Ascending aorta (tissue), 2 donors: ENCODE measurements around the gene PCMT1. TPM values are rescaled to one million over a fixed set of nuclear protein-coding genes. Genes with fewer than 3 reads are reported as not detected.
"Not testable (repeated sequence)": the region's sequence is repeated elsewhere in the genome, so short reads cannot be mapped to it uniquely, and the experiment has no call there.

ENCODE experiments used
- DNase-seq, 2 donors: peaks; one replicate each; pipeline ENCODE4 v3.0.0-alpha.2; 2019; ENCODE audit warnings: low spot score in 2 of 2
- H3K27ac ChIP-seq, 2 donors: fragments of 200-600 bp; sonication (generic); one replicate each; pipeline ENCODE4 v1.5.1; 2016 to 2017; ENCODE audit warnings: mild to moderate bottlenecking in 1 of 2
- H3K27me3 ChIP-seq: fragments of 200-600 bp; sonication (generic); one replicate; pipeline ENCODE4 v1.5.1; 2017
- H3K36me3 ChIP-seq, 2 donors: fragments of 200-600 bp; sonication (generic); one replicate each; pipeline ENCODE4 v1.5.1; 2016
- H3K4me1 ChIP-seq, 2 donors: fragments of 200-600 bp; sonication (generic); one replicate each; pipeline ENCODE4 v1.5.1; 2016 to 2017; ENCODE audit warnings: mild to moderate bottlenecking in 1 of 2
- H3K4me3 ChIP-seq, 2 donors: fragments of 200-600 bp; sonication (generic); one replicate each; pipeline ENCODE4 v1.5.1; 2016 to 2017; ENCODE audit warnings: mild to moderate bottlenecking in 1 of 2
- H3K9me3 ChIP-seq, 2 donors: fragments of 200-600 bp; sonication (generic); one replicate each; pipeline ENCODE4 v1.5.1; 2016
- intact Hi-C: fragments of 100-400 bp; cut with DNase I; formaldehyde crosslinking; loops from one replicate; pipeline ENCODE4 v1.15.1; 2023
- total RNA-seq: library from RNA; depleted of rRNA; stranded (reverse); fragments of >200 nt; gene quantifications from one replicate; pipeline ENCODE4 v1.1.0, GENCODE V29; 2016
- TF ChIP-seq, protein P1 (sequence below), 3 experiments: fragments of 200-600 bp in 2 of 3; fragments of 450-650 bp in 1 of 3; sonication (generic) in 2 of 3; IDR thresholded peaks; one replicate each; pipeline ENCODE4 v1.5.1; 2016 to 2019; ENCODE audit warnings: antibody characterized with exemption in 3 of 3, mild to moderate bottlenecking in 1 of 3, moderate library complexity in 1 of 3

The PCMT1 gene
- total RNA-seq, 1 donor from 2014 or later: 23.5 TPM

DNA sequence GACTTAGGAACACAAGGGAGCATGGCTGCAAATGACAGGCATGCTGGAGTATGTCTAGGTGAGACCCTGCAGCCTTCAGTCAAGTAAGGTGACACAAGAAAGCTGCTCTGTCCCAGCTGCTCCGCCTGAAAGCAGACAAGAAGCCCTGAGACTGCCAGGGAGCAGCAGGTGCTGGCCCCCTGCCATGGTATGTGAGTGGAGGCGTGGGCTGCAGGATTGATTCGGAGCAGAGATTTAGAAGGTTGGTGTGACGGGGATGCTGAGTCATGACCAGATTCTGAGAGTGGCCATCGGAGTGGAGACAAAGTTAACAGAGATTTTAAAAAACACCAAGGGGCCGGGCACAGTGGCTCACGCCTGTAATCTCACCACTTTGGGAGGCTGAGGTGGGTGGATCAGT, 96.8 kb downstream of the PCMT1 start:
- H3K27ac ChIP-seq: no peak overlapping the region
- no peaks in the 10 kb centered on the region for H3K36me3 ChIP-seq
- no peak for DNase-seq
- no peak overlapping the region for H3K4me3 ChIP-seq
- H3K4me1 ChIP-seq: peaks cover 0 to 5% of the 10 kb centered on the region in 2 donors
- TF ChIP-seq, protein P1, sequence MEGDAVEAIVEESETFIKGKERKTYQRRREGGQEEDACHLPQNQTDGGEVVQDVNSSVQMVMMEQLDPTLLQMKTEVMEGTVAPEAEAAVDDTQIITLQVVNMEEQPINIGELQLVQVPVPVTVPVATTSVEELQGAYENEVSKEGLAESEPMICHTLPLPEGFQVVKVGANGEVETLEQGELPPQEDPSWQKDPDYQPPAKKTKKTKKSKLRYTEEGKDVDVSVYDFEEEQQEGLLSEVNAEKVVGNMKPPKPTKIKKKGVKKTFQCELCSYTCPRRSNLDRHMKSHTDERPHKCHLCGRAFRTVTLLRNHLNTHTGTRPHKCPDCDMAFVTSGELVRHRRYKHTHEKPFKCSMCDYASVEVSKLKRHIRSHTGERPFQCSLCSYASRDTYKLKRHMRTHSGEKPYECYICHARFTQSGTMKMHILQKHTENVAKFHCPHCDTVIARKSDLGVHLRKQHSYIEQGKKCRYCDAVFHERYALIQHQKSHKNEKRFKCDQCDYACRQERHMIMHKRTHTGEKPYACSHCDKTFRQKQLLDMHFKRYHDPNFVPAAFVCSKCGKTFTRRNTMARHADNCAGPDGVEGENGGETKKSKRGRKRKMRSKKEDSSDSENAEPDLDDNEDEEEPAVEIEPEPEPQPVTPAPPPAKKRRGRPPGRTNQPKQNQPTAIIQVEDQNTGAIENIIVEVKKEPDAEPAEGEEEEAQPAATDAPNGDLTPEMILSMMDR (IDR thresholded peaks at IDR 0.05): no peak
- H3K27me3 ChIP-seq: no peaks in the 10 kb centered on the region
- H3K9me3 ChIP-seq: no peaks in the 10 kb centered on the region
- intact Hi-C loops: no loop called here

DNA sequence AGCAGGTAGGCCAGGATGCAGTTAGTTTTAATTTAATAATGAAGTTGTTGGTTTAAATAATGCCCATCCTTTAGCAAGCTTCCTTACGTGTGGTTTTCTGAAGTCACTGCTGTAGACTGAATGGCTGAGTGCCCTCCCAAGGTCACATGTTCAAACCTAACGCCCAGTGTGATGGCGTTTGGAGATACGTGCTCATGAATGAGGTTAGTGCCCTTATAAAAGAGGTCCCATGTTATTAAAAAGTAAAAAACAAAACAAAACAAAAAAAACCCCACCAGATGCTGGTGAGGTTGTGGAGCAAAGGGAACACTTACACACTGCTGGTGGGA, 98.4 kb downstream of the PCMT1 start:
- Histone ChIP-seq H3K36me3 (no peaks in the 10 kb centered on the region), H3K4me1 (peaks cover 0 to 5% of the 10 kb centered on the region in 2 donors), H3K27ac (no peak overlapping the region), H3K27me3 (no peaks in the 10 kb centered on the region), H3K4me3 (no peak overlapping the region), H3K9me3 (no peaks in the 10 kb centered on the region)
- DNase-seq: no peak
- intact Hi-C loops: no loop called here
- TF ChIP-seq, protein P1 (IDR thresholded peaks at IDR 0.05): no peak

DNA sequence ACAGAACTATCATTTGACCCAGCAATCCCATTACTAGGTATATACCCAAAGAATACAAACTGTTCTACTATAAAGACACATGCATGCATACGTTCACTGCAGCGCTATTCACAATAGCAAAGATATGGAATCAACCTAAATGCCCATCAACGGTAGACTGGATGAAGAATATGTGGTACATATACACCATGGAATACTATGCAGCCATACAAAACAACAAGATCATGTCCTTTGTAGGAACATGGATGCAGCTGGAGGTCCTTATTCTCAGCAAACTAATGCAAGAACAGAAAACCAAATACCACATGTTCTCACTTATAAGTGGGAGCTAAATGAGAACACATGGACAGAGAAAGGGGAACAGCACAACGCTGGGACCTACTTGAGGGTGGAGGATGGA, 98.8 kb downstream of the PCMT1 start:
- intact Hi-C loops, DNase-seq: not testable (repeated sequence)

DNA sequence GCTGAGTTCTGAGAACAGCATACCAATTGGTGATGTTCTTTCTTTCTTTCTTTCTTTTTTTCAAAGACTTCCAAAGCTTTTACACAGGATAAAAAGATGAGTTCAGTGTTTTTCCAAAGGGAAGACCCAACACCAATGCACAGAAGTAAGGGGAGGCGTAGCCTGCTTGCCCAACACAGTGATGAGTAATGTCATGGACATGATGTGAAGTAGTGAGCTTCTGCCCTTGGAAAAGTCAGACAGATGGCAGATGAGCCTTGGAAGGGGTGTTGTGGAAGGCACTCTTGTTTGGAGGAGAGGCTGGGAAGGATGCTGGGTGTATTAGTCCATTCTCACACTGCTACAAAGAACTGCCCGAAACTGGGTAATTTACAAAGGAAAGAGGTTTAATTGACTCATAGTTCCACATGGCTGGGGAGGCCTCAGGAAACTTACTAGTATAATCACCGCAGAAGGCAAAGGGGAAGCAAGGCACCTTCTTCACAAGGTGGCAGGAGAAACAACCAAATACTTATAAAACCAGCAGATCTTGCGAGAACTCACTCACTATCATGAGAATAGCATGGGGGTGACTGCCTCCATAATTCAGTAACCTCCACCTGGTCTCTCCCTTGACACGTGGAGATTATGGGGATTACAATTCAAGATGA, 102.0 kb downstream of the PCMT1 start:
- Histone ChIP-seq H3K27me3 (no peaks in the 10 kb centered on the region), H3K36me3 (no peaks in the 10 kb centered on the region), H3K9me3 (no peaks in the 10 kb centered on the region), H3K27ac (no peak overlapping the region), H3K4me1 (peaks cover 0 to 5% of the 10 kb centered on the region in 2 donors), H3K4me3 (no peak overlapping the region)
- no peak for DNase-seq
- TF ChIP-seq, protein P1 (IDR thresholded peaks at IDR 0.05): no peak
- intact Hi-C loops: no loop called here

More for the DNA sequence above, 98.8 kb downstream of the PCMT1 start:
- H3K4me3 ChIP-seq, H3K4me1 ChIP-seq, H3K27ac ChIP-seq, H3K9me3 ChIP-seq, H3K36me3 ChIP-seq, H3K27me3 ChIP-seq: not testable (repeated sequence)

DNA sequence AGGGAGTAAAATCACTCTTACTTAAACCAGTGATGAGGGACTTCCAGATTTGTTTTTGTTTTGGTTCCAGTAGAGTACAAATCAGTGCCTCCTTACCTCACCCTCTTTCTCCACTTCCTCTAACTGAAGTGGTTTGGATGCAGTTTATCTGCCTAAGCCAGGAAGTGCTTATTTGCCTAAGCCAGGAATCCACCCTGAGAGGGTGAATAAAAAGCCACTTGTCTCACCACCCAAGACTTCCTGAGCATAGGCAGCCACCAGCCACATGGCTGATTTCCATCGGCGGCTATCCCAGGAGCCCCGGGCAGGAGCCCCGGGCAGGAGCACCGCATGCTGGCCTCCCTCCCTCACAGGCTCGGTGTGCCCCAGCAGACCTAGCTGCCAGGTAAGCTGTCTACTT, 102.6 kb downstream of the PCMT1 start:
- no peak for DNase-seq
- intact Hi-C loops: no loop called here
- TF ChIP-seq, protein P1 (IDR thresholded peaks at IDR 0.05): no peak
- Histone ChIP-seq H3K4me1 (peaks cover 0 to 2% of the 10 kb centered on the region in 2 donors), H3K36me3 (no peaks in the 10 kb centered on the region), H3K4me3 (no peak overlapping the region), H3K27me3 (no peaks in the 10 kb centered on the region), H3K9me3 (no peaks in the 10 kb centered on the region), H3K27ac (no peak overlapping the region)

DNA sequence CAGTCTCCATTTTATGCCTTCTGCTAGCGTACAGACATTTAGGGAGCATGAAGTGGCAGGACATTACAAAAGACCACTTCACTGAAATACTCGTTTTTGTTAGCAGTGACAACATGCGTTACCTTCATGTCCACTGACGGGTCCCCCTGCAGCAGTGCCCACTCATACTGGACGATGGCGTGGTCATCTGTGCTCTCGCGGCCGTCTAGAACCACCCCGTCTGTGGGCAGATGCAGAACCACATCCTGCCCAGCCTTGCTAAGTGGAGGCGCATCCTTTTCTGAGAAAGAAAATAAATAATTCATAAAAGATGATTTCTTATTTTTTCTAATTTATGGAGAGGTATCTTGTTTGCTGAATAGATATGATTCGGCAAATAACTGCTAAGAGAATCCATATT, 103.3 kb downstream of the PCMT1 start:
- intact Hi-C loops: no loop called here
- H3K27ac ChIP-seq: no peak overlapping the region

DNA sequence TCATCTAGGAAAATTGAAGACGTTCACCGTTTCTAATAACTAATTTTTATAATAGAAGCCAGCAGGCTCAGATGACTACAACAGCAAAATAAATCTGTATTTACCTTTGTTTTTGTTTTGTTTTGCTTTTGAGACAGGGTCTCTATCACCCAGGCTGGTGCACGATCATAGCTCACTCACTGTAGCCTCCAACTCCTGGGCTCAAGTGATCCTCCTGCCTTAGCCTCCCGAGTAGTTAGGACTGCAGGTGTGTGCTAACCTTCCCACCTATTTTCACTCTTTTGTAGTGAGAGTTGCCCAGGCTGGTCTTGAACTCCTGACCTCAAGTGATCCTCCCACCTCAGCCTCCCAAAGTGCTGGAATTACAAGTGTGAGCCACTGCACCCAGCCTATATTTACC, 104.5 kb downstream of the PCMT1 start:
- H3K36me3 ChIP-seq, H3K4me3 ChIP-seq, H3K4me1 ChIP-seq, intact Hi-C loops, H3K9me3 ChIP-seq, H3K27ac ChIP-seq, DNase-seq, H3K27me3 ChIP-seq: not testable (repeated sequence)

More for the DNA sequence above, 103.3 kb downstream of the PCMT1 start:
- TF ChIP-seq, protein P1 (IDR thresholded peaks at IDR 0.05): no peak
- no peak for DNase-seq
- H3K4me1 ChIP-seq: no peaks in the 10 kb centered on the region
- no peaks in the 10 kb centered on the region for H3K36me3 ChIP-seq
- no peak overlapping the region for H3K4me3 ChIP-seq
- H3K27me3 ChIP-seq: no peaks in the 10 kb centered on the region
- no peaks in the 10 kb centered on the region for H3K9me3 ChIP-seq
